BLaER1 (cell line): ENCODE data around the gene SLC6A3.

Experiments
- H3K27ac ChIP-seq: shearing (Covaris generic); formaldehyde crosslinking; 2 replicates; pipeline ENCODE4 v1.8.1; 2022
- H3K27me3 ChIP-seq: shearing (Covaris generic); formaldehyde crosslinking; 2 replicates; pipeline ENCODE4 v1.8.1; 2022
- H3K36me3 ChIP-seq: shearing (Covaris generic); formaldehyde crosslinking; 2 replicates; pipeline ENCODE4 v1.8.1; 2022
- H3K4me1 ChIP-seq: shearing (Covaris generic); formaldehyde crosslinking; 2 replicates; pipeline ENCODE4 v1.8.1; 2022
- H3K4me2 ChIP-seq: shearing (Covaris generic); formaldehyde crosslinking; 2 replicates; pipeline ENCODE4 v1.8.1; 2022
- H3K4me3 ChIP-seq: shearing (Covaris generic); formaldehyde crosslinking; 2 replicates; pipeline ENCODE4 v1.8.1; 2022
- H3K9ac ChIP-seq: shearing (Covaris generic); formaldehyde crosslinking; 2 replicates; pipeline ENCODE4 v1.8.1; 2022
- H3K9me3 ChIP-seq: shearing (Covaris generic); formaldehyde crosslinking; 2 replicates; pipeline ENCODE4 v1.8.1; 2022
- H4K20me1 ChIP-seq: shearing (Covaris generic); formaldehyde crosslinking; 2 replicates; pipeline ENCODE4 v1.8.1; 2022
- Cebpa-rat ChIP-seq: shearing (Covaris generic); IDR thresholded peaks from 2 replicates; pipeline ENCODE4 v1.8.1; 2022

Gene SLC6A3

DNA sequence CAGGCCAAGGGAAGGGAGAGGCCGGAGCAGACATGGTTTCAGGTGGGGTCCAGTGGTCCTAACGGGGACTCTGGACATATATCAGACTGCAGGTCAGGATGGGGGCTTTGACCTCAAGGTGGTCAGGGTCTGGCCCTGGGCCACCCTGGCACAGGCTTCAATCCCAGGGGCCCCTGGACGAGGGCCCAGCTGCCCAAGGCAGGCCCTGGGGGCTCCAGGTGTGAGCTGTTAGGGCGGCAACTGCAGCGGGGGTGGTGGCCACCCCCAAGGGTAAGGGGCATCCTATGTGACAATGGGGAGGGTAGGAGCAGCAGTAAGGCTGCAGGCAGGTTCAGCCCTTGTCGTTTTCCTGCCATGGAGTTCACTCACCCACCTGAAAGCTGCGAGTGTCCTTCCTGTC, 54.9 kb downstream of the SLC6A3 start:
- no peaks in the 10 kb centered on the region for H4K20me1 ChIP-seq
- H3K36me3 ChIP-seq = no peaks in the 10 kb centered on the region
- TF ChIP-seq Cebpa-rat = no peak
- H3K4me1 ChIP-seq = peaks cover 13% of the 10 kb centered on the region
- no peak overlapping the region for H3K4me2 ChIP-seq
- no peak overlapping the region for H3K27ac ChIP-seq
- no peaks in the 10 kb centered on the region for H3K9me3 ChIP-seq
- H3K9ac ChIP-seq = no peak overlapping the region
- no peak overlapping the region for H3K4me3 ChIP-seq
- H3K27me3 ChIP-seq = peaks cover 65% of the 10 kb centered on the region

DNA sequence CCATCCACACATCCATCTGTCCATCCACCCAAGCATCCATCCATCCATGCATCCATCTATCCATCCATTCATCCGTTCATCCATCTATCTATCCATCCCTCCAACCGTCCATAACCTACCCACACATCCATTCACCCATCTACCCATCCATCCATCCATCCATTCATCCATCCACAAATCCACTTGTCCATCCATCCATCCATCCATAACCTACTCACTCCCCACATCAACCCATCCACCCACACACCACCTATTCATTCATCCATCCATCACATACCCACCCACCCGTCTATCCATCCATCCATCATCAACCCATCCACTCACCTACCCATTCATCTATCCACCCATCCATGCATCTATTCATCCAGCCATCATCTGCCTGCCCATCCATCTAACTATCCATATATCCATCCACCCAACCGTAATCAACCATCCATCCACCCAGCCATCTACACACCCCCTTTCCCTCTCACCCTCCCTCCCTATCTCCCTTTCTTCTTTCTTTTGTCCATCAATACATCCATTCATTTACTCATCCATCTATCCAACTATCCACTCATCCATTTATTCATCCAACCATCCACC, 56.8 kb downstream of the SLC6A3 start:
- H4K20me1 ChIP-seq = no peaks in the 10 kb centered on the region
- no peak overlapping the region for H3K4me3 ChIP-seq
- no peaks in the 10 kb centered on the region for H3K9me3 ChIP-seq
- H3K27me3 ChIP-seq = peaks cover 48% of the 10 kb centered on the region
- H3K9ac ChIP-seq = no peak overlapping the region
- peaks cover 22% of the 10 kb centered on the region for H3K4me1 ChIP-seq
- H3K4me2 ChIP-seq = no peak overlapping the region
- no peak overlapping the region for H3K27ac ChIP-seq
- no peaks in the 10 kb centered on the region for H3K36me3 ChIP-seq
- TF ChIP-seq Cebpa-rat = no peak

DNA sequence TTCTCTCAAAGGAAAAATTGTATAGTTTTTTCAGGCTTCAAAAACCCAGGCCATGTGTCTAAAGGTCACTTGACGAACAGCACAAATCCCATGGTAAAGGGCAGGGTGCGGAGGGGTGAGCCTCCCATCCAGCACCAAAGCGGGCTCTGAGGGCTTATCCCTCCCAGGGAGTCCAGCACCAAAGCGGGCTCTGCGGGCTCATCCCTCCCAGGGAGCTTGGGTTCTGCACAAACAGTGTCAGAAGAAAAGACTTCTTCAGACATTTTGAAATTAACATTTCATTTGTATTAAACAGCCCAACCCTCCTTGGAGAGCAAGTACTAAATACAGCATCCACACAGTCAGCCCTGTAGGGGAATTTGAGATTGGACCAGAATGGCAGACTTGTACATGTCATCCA, 57.4 kb downstream of the SLC6A3 start:
- no peaks in the 10 kb centered on the region for H4K20me1 ChIP-seq
- no peak overlapping the region for H3K4me3 ChIP-seq
- no peak for TF ChIP-seq Cebpa-rat
- H3K9ac ChIP-seq = no peak overlapping the region
- no peaks in the 10 kb centered on the region for H3K9me3 ChIP-seq
- H3K27me3 ChIP-seq = peaks cover 45% of the 10 kb centered on the region
- peaks cover 23% of the 10 kb centered on the region for H3K4me1 ChIP-seq
- no peak overlapping the region for H3K4me2 ChIP-seq
- no peak overlapping the region for H3K27ac ChIP-seq
- no peaks in the 10 kb centered on the region for H3K36me3 ChIP-seq

DNA sequence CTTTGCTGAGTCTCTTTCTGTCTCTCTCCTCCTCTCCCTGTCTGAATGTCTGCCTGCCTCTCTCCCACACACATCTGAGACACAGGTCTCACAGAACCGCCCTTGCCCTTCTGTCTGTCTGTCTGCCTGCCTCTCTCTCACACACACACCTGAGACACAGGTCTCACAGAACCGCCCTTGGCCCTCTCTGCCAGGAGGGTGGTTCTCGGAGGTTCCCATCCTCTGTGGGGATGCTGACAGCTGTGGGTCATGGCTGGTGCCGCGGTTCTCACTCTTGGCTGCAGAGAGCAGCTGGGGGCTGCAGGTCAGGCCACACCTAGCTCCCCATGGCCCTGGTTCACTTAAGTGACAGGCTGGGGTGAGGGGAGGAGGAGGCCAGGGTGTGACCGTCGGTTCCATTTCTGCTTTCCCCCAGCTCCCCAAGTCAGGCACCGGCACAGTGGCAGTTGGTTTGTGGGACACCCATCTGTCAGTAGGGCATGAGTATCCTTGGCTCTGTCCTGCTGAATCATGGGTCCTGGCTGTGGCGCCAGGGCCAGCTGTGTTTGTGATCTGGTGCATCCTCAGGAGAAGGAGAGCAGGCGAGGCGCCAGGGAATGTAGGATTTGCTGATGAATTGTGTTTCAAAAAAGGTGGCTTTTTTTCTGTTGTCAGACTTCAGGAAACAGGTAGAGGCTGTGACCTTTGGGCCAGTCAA, 58.0 kb downstream of the SLC6A3 start:
- Histone ChIP-seq H3K4me3 (no peak overlapping the region), H3K4me2 (peak overlapping the region; percentile 93), H3K9ac (peak overlapping the region; percentile 79; the same call in 1 of the 2 replicates), H3K9me3 (no peaks in the 10 kb centered on the region), H3K27me3 (peaks cover 45% of the 10 kb centered on the region), H3K36me3 (no peaks in the 10 kb centered on the region), H3K27ac (0 out of 2 replicates have a peak overlapping the region, but pooled peaks have one; percentile 77), H4K20me1 (no peaks in the 10 kb centered on the region), H3K4me1 (peaks cover 23% of the 10 kb centered on the region)
- TF ChIP-seq Cebpa-rat = no peak

DNA sequence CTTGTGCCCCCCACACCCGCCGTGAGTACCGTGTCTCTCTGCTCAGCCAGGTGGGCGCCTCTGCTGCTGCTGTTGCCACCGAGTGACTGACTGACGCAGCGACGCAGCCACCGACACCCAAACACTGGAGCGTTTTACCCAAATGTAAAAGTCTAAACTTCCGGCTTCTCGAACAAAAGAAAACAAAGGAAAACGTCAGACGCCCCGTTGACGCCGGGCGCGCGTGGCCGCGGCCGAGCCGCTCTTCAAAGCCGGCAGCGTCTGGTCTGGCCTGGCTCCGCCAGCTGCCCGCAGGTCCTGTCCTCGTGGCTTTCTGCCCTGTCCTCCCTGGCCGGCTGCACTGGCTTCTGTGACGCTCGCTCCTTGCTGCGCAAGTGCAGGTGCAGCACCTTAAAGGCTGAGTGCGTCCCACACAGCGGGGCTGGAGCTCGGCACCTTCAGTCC, 58.9 kb downstream of the SLC6A3 start:
- peaks cover 23% of the 10 kb centered on the region for H3K4me1 ChIP-seq
- H3K9ac ChIP-seq = peak overlapping the region; percentile 79
- H3K9me3 ChIP-seq = no peaks in the 10 kb centered on the region
- TF ChIP-seq Cebpa-rat = no peak
- peak overlapping the region; percentile 70 for H3K4me3 ChIP-seq
- H3K27me3 ChIP-seq = peaks cover 45% of the 10 kb centered on the region
- peak overlapping the region; percentile 93 for H3K4me2 ChIP-seq
- no peaks in the 10 kb centered on the region for H3K36me3 ChIP-seq
- peak overlapping the region; percentile 77 for H3K27ac ChIP-seq
- no peaks in the 10 kb centered on the region for H4K20me1 ChIP-seq

DNA sequence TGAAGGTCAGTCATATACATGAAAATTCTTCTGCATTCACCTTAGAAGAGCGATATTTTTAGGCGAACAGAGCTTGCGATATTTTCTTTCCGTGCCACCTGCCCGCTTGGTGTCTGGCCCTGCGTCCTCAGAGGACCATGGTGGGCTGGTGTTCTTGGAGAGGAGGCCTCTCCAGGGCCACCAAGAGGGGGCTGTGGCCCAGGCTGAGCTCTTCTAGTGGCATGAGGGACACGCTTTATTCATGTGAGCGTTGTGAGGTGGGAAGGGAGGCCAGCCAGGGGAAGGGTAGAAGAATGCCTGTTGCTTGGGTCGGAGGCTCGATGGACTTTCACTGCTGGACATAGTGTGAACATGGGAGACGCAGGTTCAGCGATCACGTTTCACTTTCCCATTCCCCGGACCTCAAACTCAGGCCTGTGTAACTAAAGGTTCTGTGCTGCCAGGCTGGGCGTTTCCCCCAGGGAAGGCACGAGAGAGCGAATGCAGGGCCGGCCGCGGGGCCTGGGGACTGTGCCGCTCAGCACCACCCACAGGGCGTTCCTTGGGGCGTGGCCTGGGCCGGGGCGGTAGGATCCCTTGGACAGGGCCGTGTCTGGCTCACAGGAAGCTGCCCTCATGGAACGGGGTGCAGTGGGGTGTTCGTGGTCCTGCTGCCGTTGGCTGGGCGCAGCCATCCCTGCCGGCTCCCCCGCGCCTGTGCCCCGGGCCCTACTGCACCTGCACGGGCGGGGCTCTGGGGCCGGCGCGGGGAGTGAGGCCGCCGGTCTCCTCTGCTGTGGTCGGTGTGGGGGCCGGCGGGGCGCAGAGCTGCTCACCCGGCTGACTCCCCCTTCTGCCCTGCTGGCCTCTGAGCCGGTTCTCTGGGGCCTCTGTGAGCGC, 59.6 kb downstream of the SLC6A3 start:
- Histone ChIP-seq H3K27me3 (peaks cover 48% of the 10 kb centered on the region), H3K9ac (peak overlapping the region; percentile 79), H3K4me3 (peak overlapping the region; percentile 70), H3K36me3 (no peaks in the 10 kb centered on the region), H3K9me3 (peaks cover 4% of the 10 kb centered on the region), H3K4me2 (peak overlapping the region; percentile 93), H3K4me1 (peaks cover 23% of the 10 kb centered on the region), H3K27ac (peak overlapping the region; percentile 77), H4K20me1 (no peaks in the 10 kb centered on the region)
- TF ChIP-seq Cebpa-rat = no peak

DNA sequence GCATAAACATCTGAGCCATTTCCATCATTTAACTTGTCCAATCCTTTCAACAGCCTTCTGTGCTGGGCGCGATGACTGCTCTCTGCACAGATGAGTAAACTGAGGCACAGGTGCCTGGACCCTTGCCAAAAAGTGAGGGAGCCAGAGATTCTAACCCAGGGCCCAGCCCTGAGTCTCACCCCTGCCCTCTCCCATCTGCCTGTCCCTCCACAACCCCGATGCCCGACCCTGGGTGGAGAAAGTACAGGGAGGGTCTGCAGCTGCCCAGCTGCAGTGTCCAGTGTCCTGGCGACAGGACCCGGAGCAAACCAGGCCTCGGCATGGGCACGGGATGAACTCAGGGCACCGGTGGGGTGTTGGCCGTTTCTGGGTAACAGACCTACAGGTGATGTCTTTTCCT, 60.7 kb downstream of the SLC6A3 start:
- H3K9me3 ChIP-seq = peaks cover 15% of the 10 kb centered on the region
- no peaks in the 10 kb centered on the region for H3K36me3 ChIP-seq
- no peak overlapping the region for H3K9ac ChIP-seq
- TF ChIP-seq Cebpa-rat = no peak
- H3K27ac ChIP-seq = no peak overlapping the region
- H3K27me3 ChIP-seq = peaks cover 50% of the 10 kb centered on the region
- H3K4me3 ChIP-seq = no peak overlapping the region
- no peak overlapping the region for H3K4me2 ChIP-seq
- peaks cover 23% of the 10 kb centered on the region for H3K4me1 ChIP-seq
- H4K20me1 ChIP-seq = no peaks in the 10 kb centered on the region

DNA sequence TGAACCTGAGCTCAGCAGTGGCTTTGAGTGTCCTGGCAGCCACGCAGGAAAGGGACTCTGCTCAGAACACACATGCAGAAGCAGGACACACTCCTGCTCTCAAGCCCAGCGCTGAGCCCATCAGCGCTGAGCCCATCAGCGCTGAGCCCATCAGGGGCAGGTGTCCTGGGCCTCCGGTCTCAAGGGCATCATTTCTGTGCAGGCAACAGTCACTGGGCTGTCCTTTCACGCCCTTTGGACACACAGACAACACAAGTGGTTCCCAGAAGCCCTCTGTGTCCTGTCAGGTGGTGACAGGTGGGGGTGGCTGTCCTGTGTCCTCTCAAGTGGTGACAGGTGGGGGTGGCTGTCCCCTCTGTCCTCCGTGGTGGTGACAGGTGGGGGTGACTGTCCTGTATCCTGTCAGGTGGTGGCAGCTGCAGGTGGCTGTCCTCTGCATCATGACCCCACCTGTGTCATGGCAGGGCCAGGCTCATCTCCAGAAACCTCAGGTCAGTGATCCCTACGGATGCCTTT, 61.3 kb downstream of the SLC6A3 start:
- H3K27ac ChIP-seq = no peak overlapping the region
- peaks cover 45% of the 10 kb centered on the region for H3K27me3 ChIP-seq
- peaks cover 21% of the 10 kb centered on the region for H3K9me3 ChIP-seq
- H3K9ac ChIP-seq = no peak overlapping the region
- peaks cover 23% of the 10 kb centered on the region for H3K4me1 ChIP-seq
- H3K4me3 ChIP-seq = no peak overlapping the region
- no peak for TF ChIP-seq Cebpa-rat
- no peak overlapping the region for H3K4me2 ChIP-seq
- H3K36me3 ChIP-seq = no peaks in the 10 kb centered on the region
- no peaks in the 10 kb centered on the region for H4K20me1 ChIP-seq

DNA sequence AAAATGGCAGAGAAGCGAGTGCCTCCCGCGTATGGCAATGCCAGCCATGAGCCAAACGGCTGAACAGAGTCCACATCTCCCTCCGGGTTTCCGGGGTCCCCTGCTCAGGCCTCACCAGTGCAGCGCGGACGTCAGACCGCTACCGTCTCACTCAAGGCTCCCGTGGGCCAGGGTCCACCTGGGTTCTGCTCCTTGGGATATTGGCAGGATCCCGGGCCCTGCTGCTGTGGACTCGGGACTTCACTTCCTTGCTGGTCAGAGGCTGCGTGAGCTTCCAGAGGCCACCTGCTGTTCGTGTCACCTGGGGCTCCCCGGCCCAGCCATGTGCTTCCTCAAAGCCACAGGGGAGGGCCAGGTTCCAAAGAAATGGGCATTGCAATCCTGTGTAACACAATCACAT, 61.9 kb downstream of the SLC6A3 start:
- H3K4me1 ChIP-seq = peaks cover 23% of the 10 kb centered on the region
- H3K9ac ChIP-seq = no peak overlapping the region
- no peak overlapping the region for H3K27ac ChIP-seq
- peaks cover 40% of the 10 kb centered on the region for H3K27me3 ChIP-seq
- TF ChIP-seq Cebpa-rat = no peak
- no peaks in the 10 kb centered on the region for H4K20me1 ChIP-seq
- H3K36me3 ChIP-seq = no peaks in the 10 kb centered on the region
- H3K4me2 ChIP-seq = no peak overlapping the region
- no peak overlapping the region for H3K4me3 ChIP-seq
- H3K9me3 ChIP-seq = peaks cover 27% of the 10 kb centered on the region

DNA sequence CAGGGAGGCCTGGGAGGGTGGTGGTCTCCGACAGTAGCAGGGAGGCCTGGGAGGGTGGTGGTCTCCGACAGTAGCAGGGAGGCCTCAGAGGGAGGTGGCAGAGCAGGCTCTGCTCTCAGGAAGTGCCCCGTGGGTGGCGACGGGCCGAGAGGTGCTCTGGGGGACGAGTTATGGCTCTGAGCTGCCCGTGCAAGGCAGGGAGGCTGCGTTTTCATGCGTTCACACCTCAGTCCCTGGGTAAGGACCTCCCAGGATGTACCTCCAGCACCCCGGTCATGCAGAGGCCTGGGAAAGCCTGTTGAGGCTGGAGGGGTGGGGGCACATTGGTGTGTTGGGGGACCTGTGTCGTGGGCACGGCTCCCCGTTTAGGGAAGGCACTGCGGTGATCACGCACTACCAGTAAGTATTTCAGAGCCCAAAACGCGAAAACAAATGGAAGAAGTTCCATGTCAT, 63.0 kb downstream of the SLC6A3 start:
- Histone ChIP-seq H3K4me3 (no peak overlapping the region), H3K27ac (no peak overlapping the region), H3K4me2 (no peak overlapping the region), H3K9ac (no peak overlapping the region), H3K36me3 (no peaks in the 10 kb centered on the region), H3K9me3 (peaks cover 36% of the 10 kb centered on the region), H3K4me1 (peaks cover 23% of the 10 kb centered on the region), H3K27me3 (peaks cover 29% of the 10 kb centered on the region), H4K20me1 (no peaks in the 10 kb centered on the region)
- no peak for TF ChIP-seq Cebpa-rat
